ENCODE measurements around the gene PRKG2. TPM values are rescaled to one million over a fixed set of nuclear protein-coding genes. Genes with fewer than 3 reads are reported as not detected.

PRKG2 gene
- total and polyA plus RNA-seq, 12 donors, result 0.17 to 0.51 (median 0.20) TPM; not detected in 9

- WGBS, 2 donors, result 68 to 71% methylated on average over 3 of the region's 3 CpGs
- intact Hi-C loops (cut with DNase I), result no loop called here
- peaks cover 0 to 2% (median 0%) of the 10 kb centered on the region in 11 donors for H3K9me3 ChIP-seq
- H3K36me3 ChIP-seq, result no peaks in the 10 kb centered on the region
- ATAC-seq (no peak), DNase-seq (no peak)
- no peak for TF ChIP-seq CTCF (IDR thresholded peaks at IDR 0.05)
- H3K27me3 ChIP-seq, result no peaks in the 10 kb centered on the region
- H3K27ac ChIP-seq, result no peak overlapping the region
- no peak overlapping the region for H3K4me3 ChIP-seq
- no peaks in the 10 kb centered on the region for H3K4me1 ChIP-seq
Measured at GRCh38 chr4:81196126-81196650, 18.8 kb downstream of the PRKG2 start.

- no peaks in the 10 kb centered on the region for H3K27me3 ChIP-seq
- 86 to 87% methylated on average over 6 of the region's 6 CpGs for WGBS, 2 donors
- H3K4me1 ChIP-seq, result no peaks in the 10 kb centered on the region
- intact Hi-C loops (cut with DNase I), result no loop called here
- no peak for TF ChIP-seq CTCF (IDR thresholded peaks at IDR 0.05)
- no peak for DNase-seq
- H3K4me3 ChIP-seq, result no peak overlapping the region
- H3K27ac ChIP-seq, result no peak overlapping the region
- peaks cover 0 to 7% (median 0%) of the 10 kb centered on the region in 11 donors for H3K9me3 ChIP-seq
- no peaks in the 10 kb centered on the region for H3K36me3 ChIP-seq
- no peak for ATAC-seq
Measured at GRCh38 chr4:81195475-81195874, 19.5 kb downstream of the PRKG2 start.

- ATAC-seq (no peak), DNase-seq (no peak)
- WGBS, 2 donors, result 87 to 88% methylated on average over 3 of the region's 3 CpGs
- no peaks in the 10 kb centered on the region for H3K36me3 ChIP-seq
- H3K27me3 ChIP-seq, result no peaks in the 10 kb centered on the region
- H3K9me3 ChIP-seq, result peaks cover 0 to 18% (median 0%) of the 10 kb centered on the region in 11 donors
- no peak for TF ChIP-seq CTCF (IDR thresholded peaks at IDR 0.05)
- no peak overlapping the region for H3K27ac ChIP-seq
- H3K4me1 ChIP-seq, result no peaks in the 10 kb centered on the region
- H3K4me3 ChIP-seq, result no peak overlapping the region
- intact Hi-C loops (cut with DNase I), result no loop called here
Measured at GRCh38 chr4:81194286-81194685, 20.7 kb downstream of the PRKG2 start.

- H3K4me3 ChIP-seq, result no peak overlapping the region
- ATAC-seq (no peak), DNase-seq (no peak)
- intact Hi-C loops (cut with DNase I), result no loop called here
- no peak overlapping the region for H3K27ac ChIP-seq
- 0 to 42% methylated on average over 1 of the region's 1 CpG for WGBS, 2 donors
- no peaks in the 10 kb centered on the region for H3K27me3 ChIP-seq
- H3K36me3 ChIP-seq, result no peaks in the 10 kb centered on the region
- no peaks in the 10 kb centered on the region for H3K4me1 ChIP-seq
- peaks cover 0 to 15% (median 0%) of the 10 kb centered on the region in 11 donors for H3K9me3 ChIP-seq
- TF ChIP-seq CTCF (IDR thresholded peaks at IDR 0.05), result no peak
Measured at GRCh38 chr4:81180916-81181315, 34.1 kb downstream of the PRKG2 start.
